GM21619 (cell line): ENCODE results near the gene TMCC3.

ENCODE experiments used
- ATAC-seq: cut with Tn5 transposase; IDR thresholded peaks from one replicate; pipeline ENCODE4 v1.9.1; 2021; ENCODE audit not compliant: unreplicated experiment

Gene TMCC3

DNA sequence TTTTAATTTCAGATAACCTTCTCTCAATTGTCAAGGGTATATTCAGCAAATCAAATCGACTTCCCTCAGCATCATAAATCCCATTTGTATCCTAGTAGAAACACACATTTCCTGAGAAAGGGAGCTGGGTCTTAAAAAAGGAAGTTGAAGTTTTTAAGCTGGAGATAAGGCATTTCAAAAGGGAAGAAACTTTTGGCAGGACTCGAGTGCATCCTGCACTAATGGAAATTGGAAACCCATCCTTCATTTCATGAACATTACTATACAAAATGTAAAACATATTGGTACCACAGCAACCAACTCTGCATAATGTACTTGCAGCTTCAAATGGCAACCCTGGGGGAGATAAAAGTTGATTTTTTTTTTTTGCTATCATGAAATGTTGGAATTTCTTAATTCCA is 23.7 kb upstream of the TMCC3 start:
- ATAC-seq, result no peak

- ATAC-seq, result no peak
These were observed 23.1 kb upstream of the TMCC3 start for GRCh38 chr12:94673496-94673895.

- no peak for ATAC-seq
These were observed 21.6 kb upstream of the TMCC3 start for GRCh38 chr12:94671917-94672316.

DNA sequence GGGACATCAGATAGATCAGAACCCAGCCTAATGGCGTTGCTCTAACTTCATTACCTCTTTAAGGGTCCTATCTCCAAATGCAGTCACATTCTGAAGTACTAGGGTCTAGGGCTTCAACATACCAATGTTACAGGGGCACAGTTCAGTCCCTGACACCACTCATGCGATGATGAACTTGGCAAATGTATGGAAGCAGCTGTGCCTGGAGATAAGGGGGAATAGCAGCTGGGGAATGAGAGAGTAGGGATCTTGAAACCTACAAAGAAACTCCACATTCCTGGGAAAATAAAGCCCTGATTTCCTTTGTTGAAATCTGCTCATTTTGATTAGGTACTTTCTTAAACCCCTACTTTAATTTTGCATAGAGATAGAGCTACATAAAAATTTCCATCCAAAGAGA is 20.5 kb upstream of the TMCC3 start:
- no peak for ATAC-seq

- ATAC-seq, result no peak
These were observed 19.7 kb upstream of the TMCC3 start for GRCh38 chr12:94670075-94670474.

DNA sequence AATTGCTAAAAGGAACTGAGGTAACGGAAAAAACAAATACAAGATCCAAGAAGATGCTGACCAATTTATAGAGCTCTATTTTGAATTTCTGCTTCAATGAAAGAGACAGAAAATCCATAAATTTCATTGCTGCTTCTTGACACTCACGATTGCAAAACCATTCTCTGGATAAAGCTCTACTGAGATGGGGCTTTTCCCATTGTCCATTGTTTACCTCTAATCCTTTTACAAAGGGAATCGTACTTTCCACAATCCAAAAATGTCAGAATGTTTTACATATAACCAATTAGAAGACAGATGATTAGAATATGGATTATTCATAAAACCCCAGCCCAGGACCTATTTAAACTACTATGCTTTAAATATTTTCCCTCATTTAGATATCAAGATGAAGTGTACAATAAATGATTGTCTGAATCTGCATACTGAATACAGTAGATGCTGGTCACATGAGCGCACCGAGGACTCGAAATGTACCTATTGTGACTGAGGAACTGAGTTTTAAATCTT is 16.7 kb upstream of the TMCC3 start:
- ATAC-seq, result no peak

- no peak for ATAC-seq
These were observed 15.8 kb upstream of the TMCC3 start for GRCh38 chr12:94666158-94666557.

GRCh38 chr12:94663702-94664101 is 13.3 kb upstream of the TMCC3 start:
- ATAC-seq, result no peak

DNA sequence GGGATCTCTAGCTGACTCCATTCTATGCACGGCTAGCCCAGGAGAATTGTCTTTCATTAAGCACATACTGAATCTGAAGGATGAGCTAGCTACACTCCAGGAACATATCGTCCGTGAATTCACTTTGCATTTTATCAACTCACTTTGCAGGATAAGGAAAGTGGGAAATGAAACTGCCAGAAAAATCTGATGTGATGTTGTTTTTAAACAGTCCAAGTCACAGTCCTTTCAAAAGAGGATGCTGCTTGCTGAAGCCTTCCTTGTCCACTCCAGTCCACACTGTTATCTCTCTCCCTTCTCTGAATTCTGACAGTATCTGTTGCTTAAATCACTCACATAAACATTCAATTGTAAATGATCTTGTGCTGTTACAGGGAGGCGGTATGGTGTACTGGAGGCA is 12.7 kb upstream of the TMCC3 start:
- ATAC-seq, result no peak

GRCh38 chr12:94660436-94660835 is 10.1 kb upstream of the TMCC3 start:
- no peak for ATAC-seq

DNA sequence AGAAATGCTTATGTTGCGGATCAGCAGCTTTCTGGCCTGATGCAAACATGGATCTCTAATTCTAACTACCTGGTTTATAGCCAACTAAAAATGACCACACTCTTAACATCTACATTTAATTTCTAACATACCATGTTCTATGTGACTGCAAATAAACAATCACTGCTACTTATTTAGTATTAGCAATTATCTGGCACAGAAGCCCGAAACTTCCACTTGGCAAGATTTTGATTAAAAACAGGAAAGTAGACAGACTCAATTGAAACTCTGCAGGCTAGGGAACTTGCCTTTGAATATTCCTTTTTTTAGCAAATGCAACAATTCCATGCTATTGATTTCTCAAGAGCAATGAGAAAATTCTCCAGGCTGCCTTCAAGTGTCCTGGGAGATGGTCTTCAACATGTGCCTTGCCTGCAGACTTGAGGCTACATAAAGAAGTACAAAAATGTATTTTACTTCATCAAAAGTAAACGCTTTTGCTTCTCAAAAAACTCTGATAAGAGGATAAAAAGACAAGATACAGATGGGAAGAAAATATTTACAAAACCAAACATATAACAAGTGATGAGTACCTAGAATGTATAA is 9.1 kb upstream of the TMCC3 start:
- no peak for ATAC-seq

DNA sequence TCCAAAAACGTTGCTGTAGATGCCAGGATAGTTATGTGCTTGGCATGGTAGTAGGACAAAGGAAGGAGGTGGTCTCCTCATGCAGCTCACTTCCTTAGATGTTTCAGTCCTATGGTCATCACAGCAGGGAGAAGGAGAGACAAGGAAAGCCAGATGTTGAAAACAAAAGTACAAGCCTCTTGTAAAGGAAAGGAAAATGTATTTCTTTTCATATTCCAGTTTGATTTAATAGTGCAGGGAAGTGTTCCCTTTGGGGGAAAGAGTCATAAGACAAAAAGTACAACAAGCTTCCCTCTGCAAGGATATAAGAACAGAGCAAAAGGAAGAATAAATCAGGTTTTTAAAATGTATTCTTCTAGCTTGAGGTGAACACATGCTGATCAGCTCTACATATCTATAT is 8.6 kb upstream of the TMCC3 start:
- no peak for ATAC-seq

DNA sequence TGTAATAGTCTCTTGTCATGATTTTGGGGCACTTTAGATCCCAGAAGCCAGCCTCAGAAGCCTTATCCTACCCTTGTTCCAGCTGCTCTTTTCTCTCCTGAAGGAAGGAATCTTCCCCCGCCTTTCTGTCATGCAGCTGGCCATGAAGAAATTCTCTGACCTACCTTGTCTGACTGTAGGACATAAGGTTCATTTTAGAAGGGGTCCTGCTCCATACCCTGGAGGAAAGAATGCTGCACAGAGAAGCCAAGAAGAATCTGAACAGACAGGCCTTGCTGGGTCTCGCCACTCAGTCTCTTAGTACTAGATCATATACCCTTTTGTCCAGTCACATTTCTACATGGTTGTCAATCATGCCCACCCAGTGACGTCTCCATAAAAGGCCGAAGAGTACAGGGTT is 6.2 kb upstream of the TMCC3 start:
- ATAC-seq, result no peak

DNA sequence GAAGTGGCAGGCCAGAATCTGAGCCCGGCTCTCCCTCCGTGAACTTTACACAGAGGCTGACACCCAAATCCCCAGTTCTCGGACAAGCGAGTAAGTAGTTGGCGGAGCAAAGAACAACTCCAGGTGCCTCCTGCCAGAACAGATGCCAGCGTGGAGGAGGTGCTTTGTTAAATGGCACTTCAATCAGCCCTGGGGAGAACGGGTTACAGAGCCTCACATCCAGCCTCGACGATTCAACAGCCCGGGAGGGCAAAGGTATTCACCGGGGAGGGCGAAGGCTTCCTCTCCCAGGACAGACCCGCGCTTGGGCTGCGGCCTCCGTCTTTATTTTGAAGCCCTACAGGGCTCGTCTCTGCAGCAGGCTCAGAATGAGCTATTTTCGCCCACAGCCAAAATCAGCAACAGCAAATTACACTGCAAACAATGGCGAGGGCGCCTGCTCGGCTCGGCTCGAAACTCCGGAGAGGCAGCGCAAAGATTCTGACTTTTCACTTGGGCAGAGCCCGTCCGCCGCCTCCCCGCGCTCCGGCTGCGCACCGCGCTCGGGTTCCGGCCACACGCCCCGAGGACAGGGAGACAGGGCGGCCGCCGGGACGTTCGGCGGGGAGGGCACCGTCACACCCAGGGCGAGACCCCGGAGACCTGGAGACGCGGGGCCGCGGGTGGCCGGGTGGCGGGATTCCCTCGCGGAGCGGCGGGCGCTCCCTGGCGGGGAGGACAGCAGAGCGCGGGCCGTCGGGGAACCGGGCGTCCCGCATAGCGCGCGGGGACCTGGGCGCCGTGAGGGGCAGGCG is 811 bp downstream of the TMCC3 start:
- peak; percentile 45 for ATAC-seq

GRCh38 chr12:94648578-94648977 is 1.8 kb downstream of the TMCC3 start:
- no peak for ATAC-seq

- ATAC-seq, result peak; percentile 38
These were observed 6.0 kb downstream of the TMCC3 start for GRCh38 chr12:94644141-94644979.

GRCh38 chr12:94643606-94644005 is 6.8 kb downstream of the TMCC3 start:
- ATAC-seq, result no peak

DNA sequence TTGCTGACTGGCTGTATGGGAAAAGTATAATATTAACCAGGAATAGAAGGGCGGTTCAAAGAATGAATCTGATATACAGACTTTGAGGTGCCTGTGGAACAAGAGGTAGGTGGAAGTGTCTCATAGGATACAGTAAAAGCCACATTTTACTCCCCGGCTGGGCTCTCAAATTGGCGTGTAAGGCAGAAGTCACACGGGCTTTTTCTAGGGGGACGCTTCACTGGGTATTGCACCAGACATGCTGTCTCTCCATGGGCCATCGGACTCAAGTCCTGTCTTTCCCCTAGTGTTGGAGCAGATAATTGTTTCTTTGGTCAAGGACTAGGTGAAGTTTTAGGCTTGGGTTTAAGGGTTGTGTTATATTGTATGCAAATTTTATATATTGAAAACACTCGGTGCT is 9.1 kb downstream of the TMCC3 start:
- ATAC-seq, result no peak

GRCh38 chr12:94640134-94640928 is 10.0 kb downstream of the TMCC3 start:
- ATAC-seq, result peak; percentile 61

- ATAC-seq, result no peak
These were observed 11.8 kb downstream of the TMCC3 start for GRCh38 chr12:94638521-94638920.
